Stimulated activated naive CD8-positive, alpha-beta T cell treated with anti-CD3 and anti-CD28 coated beads, Interleukin-15, amount 100 ng/mL, for 72 hours (primary cell): ENCODE results near the gene HNRNPA2B1.
A peak's percentile ranks its signal among the peaks of the same experiment; 100 is the strongest.
"Not testable (repeated sequence)": the region's sequence is repeated elsewhere in the genome, so short reads cannot be mapped to it uniquely, and the experiment has no call there.

Source experiments
- ATAC-seq: fragments of 150-1000 bp; cut with Tn5 transposase; 2 replicates; pipeline ENCODE4 v1.10.0; 2021; ENCODE audit warnings: mild to moderate bottlenecking, moderate library complexity
- DNase-seq, 2 donors: peaks; one replicate each; pipeline ENCODE4 v3.0.0; 2021 to 2022
- H3K27ac Mint-ChIP-seq, 2 donors: one replicate each; pipeline ENCODE4 v1.8.0; 2022; ENCODE audit warnings: mild to moderate bottlenecking in 2 of 2, mixed read lengths in 2 of 2, moderate library complexity in 2 of 2
- H3K27me3 Mint-ChIP-seq: one replicate; pipeline ENCODE4 v1.8.0; 2022; ENCODE audit warnings: mixed read lengths
- H3K4me1 Mint-ChIP-seq: one replicate; pipeline ENCODE4 v1.8.0; 2022; ENCODE audit warnings: mild to moderate bottlenecking, mixed read lengths
- H3K4me3 Mint-ChIP-seq, 2 donors: one replicate each; pipeline ENCODE4 v1.8.0; 2022; ENCODE audit warnings: mild to moderate bottlenecking in 2 of 2, mixed read lengths in 2 of 2, moderate library complexity in 1 of 2
- H3K9me3 Mint-ChIP-seq, 2 donors: one replicate each; pipeline ENCODE4 v1.8.0; 2022; ENCODE audit warnings: mixed read lengths in 2 of 2

The HNRNPA2B1 gene

GRCh38 chr7:26201247-26202018 lies 887 bp upstream of the HNRNPA2B1 start, which contains the start of gene CBX3:
Gene CBX3 (plus strand): TSS chr7:26201745. CDS start chr7:26202999, 1,254 bp downstream.
- H3K4me3 Mint-ChIP-seq = peak within 1 kb of the TSS; percentile 99 to 100
- H3K27me3 Mint-ChIP-seq = no peaks in the 10 kb centered on the region
- ATAC-seq (peak; percentile 77), DNase-seq (peak; percentile 95 to 97)
- H3K4me1 Mint-ChIP-seq = peaks cover 56% of the 10 kb centered on the region
- H3K27ac Mint-ChIP-seq = peak within 1 kb of the TSS; percentile 100
- H3K9me3 Mint-ChIP-seq = no peaks in the 10 kb centered on the region

GRCh38 chr7:26200038-26200443 lies 505 bp downstream of the HNRNPA2B1 start:
- peak overlapping the region; percentile 100 for H3K27ac Mint-ChIP-seq
- H3K4me1 Mint-ChIP-seq = peaks cover 56% of the 10 kb centered on the region
- no peaks in the 10 kb centered on the region for H3K9me3 Mint-ChIP-seq
- no peaks in the 10 kb centered on the region for H3K27me3 Mint-ChIP-seq
- DNase-seq (peak; percentile 80 to 83), ATAC-seq (peak; percentile 35)
- H3K4me3 Mint-ChIP-seq = peak overlapping the region; percentile 99 to 100

GRCh38 chr7:26199301-26200037 lies 1.1 kb downstream of the HNRNPA2B1 start:
- DNase-seq = peak; percentile 57 to 73
- Mint-ChIP-seq H3K27ac (peak overlapping the region; percentile 100), H3K9me3 (no peaks in the 10 kb centered on the region), H3K27me3 (no peaks in the 10 kb centered on the region), H3K4me1 (peaks cover 55% of the 10 kb centered on the region), H3K4me3 (peak overlapping the region; percentile 99 to 100)
- ATAC-seq = no peak

- H3K4me1 Mint-ChIP-seq = peaks cover 55% of the 10 kb centered on the region
These were observed 1.8 kb downstream of the HNRNPA2B1 start for GRCh38 chr7:26198781-26199169.

GRCh38 chr7:26198133-26198780 lies 2.3 kb downstream of the HNRNPA2B1 start:
- H3K27ac Mint-ChIP-seq = peak overlapping the region; percentile 100
- H3K9me3 Mint-ChIP-seq = no peaks in the 10 kb centered on the region
- peaks cover 58% of the 10 kb centered on the region for H3K4me1 Mint-ChIP-seq
- no peak for DNase-seq
- no peak for ATAC-seq
- H3K27me3 Mint-ChIP-seq = no peaks in the 10 kb centered on the region
- peak overlapping the region; percentile 99 to 100 for H3K4me3 Mint-ChIP-seq

More at GRCh38 chr7:26198781-26199169, 1.8 kb downstream of the HNRNPA2B1 start:
- H3K9me3 Mint-ChIP-seq = no peaks in the 10 kb centered on the region
- H3K27me3 Mint-ChIP-seq = no peaks in the 10 kb centered on the region
- no peak for DNase-seq
- H3K4me3 Mint-ChIP-seq = peak overlapping the region; percentile 99 to 100
- peak overlapping the region; percentile 100 for H3K27ac Mint-ChIP-seq
- ATAC-seq = no peak

GRCh38 chr7:26197153-26198115 lies 3.1 kb downstream of the HNRNPA2B1 start:
- DNase-seq (no peak), ATAC-seq (no peak)
- Mint-ChIP-seq H3K27ac (peak overlapping the region; percentile 100), H3K9me3 (no peaks in the 10 kb centered on the region), H3K27me3 (no peaks in the 10 kb centered on the region), H3K4me3 (peak overlapping the region; percentile 99 to 100), H3K4me1 (peaks cover 66% of the 10 kb centered on the region)

- DNase-seq (no peak), ATAC-seq (no peak)
- Mint-ChIP-seq H3K27ac (peak overlapping the region; percentile 92 to 95), H3K9me3 (no peaks in the 10 kb centered on the region), H3K4me3 (peak overlapping the region; percentile 87 to 100), H3K27me3 (no peaks in the 10 kb centered on the region), H3K4me1 (peaks cover 80% of the 10 kb centered on the region)
These were observed 4.5 kb downstream of the HNRNPA2B1 start for GRCh38 chr7:26195867-26196657.

- H3K27me3 Mint-ChIP-seq = no peaks in the 10 kb centered on the region
These were observed 5.4 kb downstream of the HNRNPA2B1 start for GRCh38 chr7:26195182-26195581.

GRCh38 chr7:26194764-26195163 lies 5.8 kb downstream of the HNRNPA2B1 start:
- DNase-seq, H3K27me3 Mint-ChIP-seq, ATAC-seq, H3K9me3 Mint-ChIP-seq: not testable (repeated sequence)
- peaks cover 79% of the 10 kb centered on the region for H3K4me1 Mint-ChIP-seq
- H3K4me3 Mint-ChIP-seq = peak overlapping the region; percentile 79 to 100
- H3K27ac Mint-ChIP-seq = peak overlapping the region; percentile 61 to 99

More at GRCh38 chr7:26195182-26195581, 5.4 kb downstream of the HNRNPA2B1 start:
- Mint-ChIP-seq H3K4me1 (peaks cover 81% of the 10 kb centered on the region), H3K27ac (peak overlapping the region; percentile 65 to 99), H3K4me3 (peak overlapping the region; percentile 87 to 100), H3K9me3 (no peaks in the 10 kb centered on the region)
- ATAC-seq = no peak
- no peak for DNase-seq

GRCh38 chr7:26193432-26194207 lies 6.9 kb downstream of the HNRNPA2B1 start:
- ATAC-seq = peak; percentile 58

GRCh38 chr7:26192485-26193087 lies 8.0 kb downstream of the HNRNPA2B1 start:
- Mint-ChIP-seq H3K4me3 (peak overlapping the region; percentile 79 to 100), H3K9me3 (no peaks in the 10 kb centered on the region), H3K27me3 (no peaks in the 10 kb centered on the region), H3K4me1 (peaks cover 97% of the 10 kb centered on the region), H3K27ac (peak overlapping the region; percentile 82 to 99)
- DNase-seq = no peak
- ATAC-seq = no peak

More at GRCh38 chr7:26193432-26194207, 6.9 kb downstream of the HNRNPA2B1 start:
- Mint-ChIP-seq H3K4me3 (peak overlapping the region; percentile 79 to 100), H3K27me3 (no peaks in the 10 kb centered on the region), H3K4me1 (peaks cover 87% of the 10 kb centered on the region), H3K27ac (peak overlapping the region; percentile 92 to 99), H3K9me3 (no peaks in the 10 kb centered on the region)
- DNase-seq = no peak

GRCh38 chr7:26191974-26192479 lies 8.5 kb downstream of the HNRNPA2B1 start:
- no peak for DNase-seq

More at GRCh38 chr7:26191974-26192479, 8.5 kb downstream of the HNRNPA2B1 start:
- no peak for ATAC-seq
- Mint-ChIP-seq H3K27ac (peak overlapping the region; percentile 82 to 99), H3K4me3 (peak overlapping the region; percentile 57 to 100), H3K4me1 (peaks cover 98% of the 10 kb centered on the region), H3K9me3 (no peaks in the 10 kb centered on the region), H3K27me3 (no peaks in the 10 kb centered on the region)
